ENCODE results near the gene SLC49A3.
A peak's percentile ranks its signal among the peaks of the same experiment; 100 is the strongest.
"Not testable (repeated sequence)": the region's sequence is repeated elsewhere in the genome, so short reads cannot be mapped to it uniquely, and the experiment has no call there.

Gene SLC49A3

DNA sequence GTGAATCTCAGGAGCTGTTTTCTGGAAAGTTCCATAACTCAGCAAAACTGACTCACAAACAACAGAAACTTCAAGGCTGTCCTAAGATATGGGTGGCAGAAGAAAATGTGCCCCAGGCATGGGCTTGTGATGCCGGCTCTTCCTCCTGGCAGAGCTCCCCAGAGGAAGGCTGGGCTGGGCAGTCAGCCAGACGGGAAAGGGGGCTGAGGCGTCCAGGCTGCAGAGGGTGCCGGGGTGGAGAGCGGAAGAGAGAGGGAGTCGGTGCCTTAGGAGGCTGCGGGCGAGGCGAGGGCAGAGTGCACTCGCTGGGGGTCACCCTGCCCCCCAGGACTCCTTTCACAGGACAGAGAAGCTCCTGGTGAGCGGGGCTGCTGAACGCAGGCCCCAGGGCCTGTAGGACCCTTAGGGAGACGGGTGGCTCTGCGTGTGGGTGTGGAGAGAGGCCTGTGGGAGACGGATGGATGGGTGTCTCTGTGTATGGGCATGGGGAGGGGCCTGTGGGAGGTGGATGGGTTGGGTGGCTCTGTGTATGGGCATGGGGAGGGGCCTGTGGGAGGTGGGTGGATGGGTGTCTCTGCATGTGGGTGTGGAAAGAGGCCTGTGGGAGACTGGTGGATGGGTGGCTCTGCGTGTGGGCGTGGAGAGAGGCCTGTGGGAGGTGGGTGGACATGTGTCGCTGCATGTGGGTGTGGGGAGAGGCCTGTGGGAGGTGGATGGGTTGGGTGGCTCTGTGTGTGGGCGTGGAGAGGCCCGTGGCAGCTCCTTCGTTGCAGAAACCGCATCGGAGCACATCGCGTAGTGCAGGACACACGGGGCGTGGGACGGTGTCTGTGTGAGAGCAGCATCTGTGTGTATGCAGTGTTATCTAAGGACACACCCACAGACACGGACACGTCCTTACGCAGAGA is 32.6 kb upstream of the SLC49A3 start:
- DNase-seq: no peak

- DNase-seq: no peak
These were observed 31.3 kb upstream of the SLC49A3 start for GRCh38 chr4:720111-720860.

DNA sequence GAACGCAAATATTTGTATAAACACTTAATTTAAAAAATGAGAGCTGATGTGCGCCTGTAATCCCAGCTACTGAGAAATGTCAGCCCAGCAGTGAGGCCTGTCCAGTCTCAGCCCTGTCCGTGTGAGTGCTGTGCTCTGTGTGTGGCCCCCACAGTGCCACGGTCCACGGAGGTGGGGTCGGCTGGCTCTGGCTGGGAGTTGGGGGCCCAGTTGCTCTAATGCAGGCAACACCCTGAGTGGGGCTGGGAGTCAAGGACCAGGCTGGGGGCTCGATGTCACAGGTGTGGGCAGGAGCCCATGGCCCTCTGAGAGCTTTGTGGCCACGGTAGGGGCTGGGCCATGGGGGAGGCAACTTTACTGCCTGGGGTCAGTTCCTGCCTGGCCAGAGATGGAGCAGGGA is 29.5 kb upstream of the SLC49A3 start:
- DNase-seq: no peak

DNA sequence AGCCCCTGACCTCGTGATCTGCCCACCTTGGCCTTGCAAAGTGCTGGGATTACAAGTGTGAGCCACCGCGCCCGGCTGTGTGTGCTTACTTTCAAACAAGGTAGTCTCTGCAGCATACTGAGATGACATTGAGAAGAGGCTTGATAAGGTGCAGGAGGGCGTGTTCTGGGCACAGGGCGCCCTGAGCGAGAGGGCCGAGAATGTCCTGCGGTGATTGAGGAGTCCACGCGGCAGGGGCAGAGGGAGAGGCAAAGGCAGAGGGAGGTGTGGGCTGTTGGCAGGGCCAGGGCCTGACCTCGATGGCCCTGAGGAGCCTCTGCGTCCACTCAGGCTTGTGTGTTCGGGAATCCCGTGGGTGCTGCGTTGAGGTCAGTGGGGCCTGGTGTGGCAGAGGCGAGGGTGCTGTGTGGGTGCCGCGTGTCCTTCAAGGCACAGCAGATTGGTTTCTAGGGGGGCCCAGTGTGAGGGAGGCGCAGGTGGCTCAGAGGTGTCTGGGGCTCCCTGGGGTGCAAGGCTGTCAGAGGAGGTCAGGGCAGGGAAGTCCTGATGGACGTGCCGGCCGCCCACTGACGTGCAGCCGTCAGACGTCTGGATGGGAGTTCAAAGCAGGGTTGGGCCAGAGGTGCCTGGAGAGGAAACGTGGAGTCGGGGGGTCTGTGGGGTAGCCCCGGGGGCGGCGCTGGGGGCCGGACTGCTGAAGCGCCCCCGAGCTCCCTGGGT is 28.8 kb upstream of the SLC49A3 start:
- DNase-seq: no peak

DNA sequence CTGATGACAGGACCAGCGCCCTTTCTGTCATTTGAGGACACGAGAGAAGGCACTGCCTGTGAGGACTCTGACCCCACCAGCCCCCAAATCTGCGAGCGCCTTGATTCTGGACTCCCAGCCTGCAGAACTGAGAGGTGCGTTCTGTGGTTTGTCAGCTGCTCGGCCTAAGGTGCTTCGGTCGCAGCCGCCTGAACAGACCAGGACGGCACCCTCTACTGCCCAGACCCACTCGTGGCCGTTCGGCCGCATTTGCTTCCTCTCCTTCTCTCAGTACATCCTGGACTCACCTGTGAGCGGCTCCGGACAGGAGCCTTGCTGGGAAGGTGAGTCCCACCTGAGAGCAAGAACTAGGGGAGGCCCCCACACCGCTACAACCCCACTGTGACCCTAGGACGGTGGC is 25.1 kb upstream of the SLC49A3 start:
- DNase-seq: no peak

DNA sequence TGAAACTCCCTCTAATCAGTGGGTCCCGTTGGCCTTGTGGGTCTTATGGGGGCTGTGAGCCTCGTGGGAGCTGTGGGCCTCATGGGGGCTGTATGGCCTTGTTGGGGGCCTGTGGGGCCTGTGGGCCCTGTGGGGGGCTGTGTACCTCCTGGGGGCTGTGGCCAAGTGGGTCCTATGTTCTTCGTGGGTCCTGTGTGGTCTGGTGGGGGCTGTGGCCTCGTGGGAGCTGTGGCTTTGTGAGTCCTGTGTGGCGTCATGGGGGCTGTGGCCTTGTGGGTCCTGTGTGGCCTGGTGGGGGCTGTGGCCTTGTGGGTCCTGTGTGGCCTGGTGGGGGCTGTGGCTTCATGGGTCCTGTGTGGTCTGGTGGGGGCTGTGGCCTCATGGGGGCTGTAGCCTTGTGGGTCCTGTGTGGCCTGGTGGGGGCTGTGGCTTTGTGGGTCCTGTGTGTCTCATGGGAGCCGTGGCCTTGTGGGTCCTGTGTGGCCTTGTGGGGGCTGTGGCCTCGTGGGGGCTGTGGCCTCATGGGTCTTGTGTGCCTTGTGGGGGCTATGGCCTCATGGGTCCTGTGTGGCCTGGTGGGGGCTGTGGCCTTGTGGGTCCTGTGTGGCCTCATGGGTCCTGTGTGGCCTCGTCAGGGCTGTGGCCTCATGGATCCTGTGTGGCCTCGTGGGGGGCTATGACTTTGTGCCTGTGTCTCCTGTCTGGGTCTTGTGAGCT is 24.1 kb upstream of the SLC49A3 start:
- no peak for DNase-seq

- DNase-seq: no peak
These were observed 23.1 kb upstream of the SLC49A3 start for GRCh38 chr4:712093-712492.

DNA sequence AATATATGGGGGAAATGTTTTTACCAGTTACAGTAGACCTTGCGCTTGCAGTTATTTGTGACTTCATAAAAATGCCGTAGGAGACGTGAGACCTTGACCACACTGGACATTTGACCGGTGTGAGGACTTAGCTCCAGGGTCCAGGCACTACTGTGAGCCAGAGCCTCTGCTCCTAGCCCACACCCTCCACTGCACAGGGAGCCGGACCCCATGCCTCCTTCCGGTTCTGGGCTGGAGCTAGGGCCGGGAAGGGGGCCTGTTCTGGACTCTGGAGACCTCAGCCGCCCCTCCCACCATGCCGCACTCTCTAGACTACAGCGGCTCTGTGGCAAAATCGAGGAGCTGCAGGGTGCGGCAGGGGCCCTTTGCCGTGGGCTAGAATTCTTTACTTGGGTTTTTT is 22.0 kb upstream of the SLC49A3 start:
- DNase-seq: no peak

DNA sequence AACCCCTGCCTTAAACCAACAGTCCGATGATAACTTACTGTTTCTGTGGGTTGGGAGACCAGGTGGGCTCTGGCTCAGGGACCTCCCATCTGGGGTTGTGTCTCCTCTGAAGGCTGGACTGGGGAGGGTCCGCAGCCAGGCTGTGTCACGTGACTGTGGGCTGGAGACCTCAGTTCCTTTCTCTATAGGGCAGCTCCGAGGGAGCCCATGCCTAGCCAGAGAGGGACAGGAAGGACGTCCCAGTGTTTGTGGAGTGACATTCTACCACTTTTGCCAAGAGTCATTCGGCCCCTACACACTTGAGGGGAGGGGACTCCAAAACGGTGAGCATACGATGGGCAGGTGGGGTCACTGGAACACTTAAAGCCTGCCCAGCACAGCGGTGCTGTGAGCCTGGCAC is 21.2 kb upstream of the SLC49A3 start:
- DNase-seq: no peak

DNA sequence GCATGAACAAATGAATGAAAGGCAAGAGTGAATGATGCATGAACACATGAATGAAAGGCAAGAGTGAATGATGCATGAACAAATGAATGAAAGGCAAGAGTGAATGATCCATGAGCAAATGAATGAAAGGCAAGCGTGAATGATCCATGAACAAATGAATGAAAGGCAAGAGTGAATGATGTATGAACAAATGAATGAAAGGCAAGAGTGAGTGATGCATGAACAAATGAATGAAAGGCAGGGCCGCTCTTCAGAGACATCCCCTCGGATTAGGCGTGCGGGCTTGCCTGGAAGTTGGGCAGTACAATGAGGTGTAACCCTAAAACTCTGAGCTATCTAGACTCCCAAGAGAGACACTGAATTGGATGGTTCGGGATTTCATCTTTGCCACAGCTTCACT is 20.4 kb upstream of the SLC49A3 start:
- DNase-seq: no peak

DNA sequence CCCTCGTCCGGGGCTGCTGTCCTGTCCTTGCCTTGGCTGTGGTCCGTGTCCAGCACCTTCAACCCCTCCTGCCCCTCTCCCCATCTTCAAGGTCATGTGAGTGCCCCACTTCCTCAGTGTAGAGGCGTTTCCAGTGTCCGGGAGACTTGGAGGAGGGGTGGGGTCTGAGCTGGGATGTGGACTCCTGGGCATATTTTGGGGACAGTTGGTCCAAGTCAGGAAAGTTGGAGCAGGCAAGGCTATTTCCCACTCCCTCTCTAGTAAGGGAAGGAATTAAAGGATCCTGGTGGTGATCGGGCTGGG is 19.6 kb upstream of the SLC49A3 start:
- no peak for DNase-seq

DNA sequence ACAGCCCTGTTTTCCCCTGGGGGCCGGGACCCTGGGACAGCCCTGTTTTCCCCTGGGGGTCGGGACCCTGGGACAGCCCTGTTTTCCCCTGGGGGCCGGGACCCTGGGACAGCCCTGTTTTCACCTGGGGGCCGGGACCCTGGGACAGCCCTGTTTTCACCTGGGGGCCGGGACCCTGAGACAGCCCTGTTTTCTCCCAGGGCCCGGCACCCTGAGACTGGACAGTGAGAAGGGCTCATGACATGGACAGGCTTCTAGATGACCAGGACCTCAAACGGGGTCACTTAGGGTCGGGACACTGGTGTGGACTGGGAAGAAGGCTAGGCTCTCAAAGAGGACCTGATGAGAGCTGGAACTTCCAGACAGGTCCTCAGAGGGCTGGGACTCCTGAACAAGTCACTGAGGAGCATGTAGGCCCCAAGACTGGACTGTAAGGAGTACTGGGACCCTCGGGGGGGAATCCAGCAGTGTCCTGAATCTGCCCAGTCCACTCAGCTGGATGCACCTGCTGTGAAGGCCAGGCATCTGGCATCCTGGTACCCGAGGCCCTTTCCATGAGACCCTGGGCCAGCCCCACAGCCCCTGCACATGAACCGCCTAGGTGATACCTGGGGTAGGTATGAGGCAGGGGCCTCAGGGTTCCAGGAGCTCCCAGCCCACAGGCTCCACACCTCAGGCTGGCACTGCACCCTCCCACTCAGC is 19.1 kb upstream of the SLC49A3 start:
- DNase-seq: no peak

- no peak for DNase-seq
These were observed 18.1 kb upstream of the SLC49A3 start for GRCh38 chr4:706834-707598.

DNA sequence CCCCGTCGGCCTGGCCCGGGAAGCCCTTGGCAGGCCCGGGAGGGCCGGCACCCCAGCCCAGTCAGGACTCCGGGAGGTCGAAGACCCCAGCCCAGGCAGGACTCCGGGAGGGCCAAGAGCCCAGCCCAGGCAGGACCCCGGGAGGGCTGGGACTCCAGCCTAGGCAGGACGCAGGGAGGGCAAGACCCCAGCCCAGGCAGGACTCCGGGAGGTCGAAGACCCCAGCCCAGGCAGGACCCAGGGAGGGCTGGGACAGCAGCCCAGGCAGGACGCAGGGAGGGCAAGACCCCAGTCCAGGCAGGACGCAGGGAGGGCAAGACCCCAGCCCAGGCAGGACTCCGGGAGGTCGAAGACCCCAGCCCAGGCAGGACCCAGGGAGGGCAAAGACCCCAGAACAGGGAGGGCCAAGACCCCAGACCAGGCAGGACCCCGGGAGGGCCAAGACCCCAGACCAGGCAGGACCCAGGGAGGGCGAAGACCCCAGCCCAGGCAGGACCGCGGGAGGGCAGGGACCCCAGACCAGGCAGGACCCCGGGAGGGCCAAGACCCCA is 17.2 kb upstream of the SLC49A3 start:
- not testable (repeated sequence) for DNase-seq

- peak; percentile 94 for DNase-seq
These were observed 16.5 kb upstream of the SLC49A3 start, which contains the start of gene PCGF3 for GRCh38 chr4:705278-706082. PCGF3 (plus strand) TSS chr4:705832; CDS start chr4:733681, 27,849 bp downstream.

- no peak for DNase-seq
These were observed 16.0 kb upstream of the SLC49A3 start for GRCh38 chr4:704971-705277.

DNA sequence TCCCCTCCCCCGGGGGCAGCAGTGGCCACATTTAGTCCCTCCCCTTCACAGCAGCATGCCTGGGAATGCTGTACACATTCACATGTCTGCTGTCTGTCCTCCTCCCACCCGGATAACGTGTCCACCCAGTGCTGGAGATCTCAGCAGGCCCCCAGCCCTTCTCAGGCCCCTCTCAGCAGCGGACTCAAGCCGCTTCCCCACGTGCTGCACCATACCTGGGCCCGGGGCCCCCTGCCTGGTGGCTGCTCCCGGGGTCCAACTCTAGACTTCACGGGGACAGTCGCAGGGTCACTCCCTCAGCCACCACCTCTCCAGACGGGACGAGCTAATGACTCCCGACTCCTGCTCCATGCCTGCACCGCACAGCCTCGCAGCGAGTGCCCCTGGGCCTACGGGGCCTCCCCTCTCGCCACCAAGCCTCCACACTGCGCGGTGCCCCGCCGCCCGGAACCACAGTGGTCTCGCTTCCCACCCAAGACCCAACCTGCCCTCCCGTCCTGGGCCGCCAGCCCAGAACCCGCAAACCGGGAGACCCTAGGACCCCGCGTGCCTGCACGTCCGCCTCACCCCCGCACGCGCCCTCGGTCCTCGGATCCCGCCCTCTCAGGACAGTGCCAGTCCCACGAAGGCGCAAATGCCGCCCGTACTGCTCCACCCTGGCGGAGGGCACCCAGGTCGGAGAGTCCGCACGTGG is 15.4 kb upstream of the SLC49A3 start:
- peak; percentile 18 for DNase-seq

- no peak for DNase-seq
These were observed 14.6 kb upstream of the SLC49A3 start for GRCh38 chr4:703336-704197.

DNA sequence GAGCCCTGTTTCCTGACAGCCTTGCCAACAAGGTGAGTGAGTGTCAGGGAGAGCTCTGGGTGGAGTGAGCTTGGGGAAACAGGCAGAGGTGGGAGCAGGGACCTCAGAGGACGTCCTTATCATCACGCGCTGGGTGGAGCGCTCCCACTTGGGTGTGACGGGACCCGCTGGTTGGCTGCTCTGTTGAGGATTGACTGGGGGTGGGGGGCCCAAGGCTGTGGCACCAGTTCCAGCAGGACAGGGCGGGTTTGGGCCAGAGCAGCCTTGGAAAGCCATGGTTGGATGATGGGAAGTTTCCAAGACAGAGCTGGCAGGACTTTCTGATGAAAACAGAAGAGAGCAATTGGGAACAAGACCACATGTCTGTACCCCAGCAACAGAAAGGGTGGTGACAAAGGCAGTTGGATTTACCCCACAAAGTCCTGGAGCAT is 13.7 kb upstream of the SLC49A3 start:
- no peak for DNase-seq

Data from activated gamma-delta T cell (primary cell).